Measurements from ENCODE around the gene KCNK10.

The KCNK10 gene

GRCh38 chr14:88255798-88256197 is 67.3 kb downstream of the KCNK10 start:
- DNase-seq (ENCODE audit: low read depth) = no peak
- no peak overlapping the region for H3K4me3 ChIP-seq (ENCODE audit: control insufficient read depth, low read depth, low read length)
- no peak for TF ChIP-seq CTCF (IDR thresholded peaks at IDR 0.05; ENCODE audit: control insufficient read depth, insufficient read depth, low read depth, low read length, missing control alignments)

GRCh38 chr14:88255196-88255595 is 67.9 kb downstream of the KCNK10 start:
- TF ChIP-seq CTCF (IDR thresholded peaks at IDR 0.05; ENCODE audit: control insufficient read depth, insufficient read depth, low read depth, low read length, missing control alignments) = no peak
- H3K4me3 ChIP-seq (ENCODE audit: control insufficient read depth, low read depth, low read length) = no peak overlapping the region

DNA sequence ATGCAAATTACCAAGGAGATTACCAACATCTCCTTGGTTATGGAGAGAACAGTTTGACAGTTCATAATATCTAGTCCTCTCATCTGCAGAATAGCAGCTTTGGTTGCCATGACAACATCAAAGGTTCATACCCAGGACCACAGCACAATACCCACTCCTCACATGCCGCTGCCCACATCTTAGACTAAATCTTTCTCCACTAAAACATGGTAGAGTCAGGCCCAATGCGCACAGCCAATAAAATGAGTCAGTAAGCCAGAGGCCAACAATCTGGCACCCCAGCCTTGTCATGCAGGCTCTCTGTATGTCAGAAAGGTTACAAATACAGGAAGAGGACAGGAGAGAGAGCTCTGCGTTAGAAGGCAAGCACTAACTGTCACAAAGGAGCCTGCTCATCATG is 70.6 kb downstream of the KCNK10 start:
- no peak overlapping the region for H3K4me3 ChIP-seq (ENCODE audit: control insufficient read depth, low read depth, low read length)
- TF ChIP-seq CTCF (IDR thresholded peaks at IDR 0.05; ENCODE audit: control insufficient read depth, insufficient read depth, low read depth, low read length, missing control alignments) = no peak
- DNase-seq (ENCODE audit: low read depth) = no peak

More at GRCh38 chr14:88255196-88255595, 67.9 kb downstream of the KCNK10 start:
- no peak for DNase-seq (ENCODE audit: low read depth)

DNA sequence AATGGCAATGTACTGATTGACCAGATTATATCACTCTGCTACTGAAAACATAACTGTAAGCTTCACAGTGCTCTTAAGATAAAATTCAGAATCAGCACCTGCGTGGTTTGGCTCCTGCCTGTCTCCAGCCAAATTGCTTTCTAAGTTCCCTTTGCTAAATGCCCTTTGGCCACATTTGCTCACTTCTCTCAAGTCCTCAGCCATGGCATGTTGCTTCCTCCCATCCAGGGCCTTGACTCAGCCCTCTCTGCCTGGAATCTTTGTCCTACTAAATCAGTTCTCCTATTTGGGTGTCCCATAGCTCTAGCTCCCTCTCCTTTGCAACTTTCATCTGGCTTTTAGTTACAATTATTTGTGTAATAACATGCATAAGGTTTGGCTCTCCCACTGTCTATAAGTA is 71.4 kb downstream of the KCNK10 start:
- no peak overlapping the region for H3K4me3 ChIP-seq (ENCODE audit: control insufficient read depth, low read depth, low read length)
- DNase-seq (ENCODE audit: low read depth) = no peak
- no peak for TF ChIP-seq CTCF (IDR thresholded peaks at IDR 0.05; ENCODE audit: control insufficient read depth, insufficient read depth, low read depth, low read length, missing control alignments)

DNA sequence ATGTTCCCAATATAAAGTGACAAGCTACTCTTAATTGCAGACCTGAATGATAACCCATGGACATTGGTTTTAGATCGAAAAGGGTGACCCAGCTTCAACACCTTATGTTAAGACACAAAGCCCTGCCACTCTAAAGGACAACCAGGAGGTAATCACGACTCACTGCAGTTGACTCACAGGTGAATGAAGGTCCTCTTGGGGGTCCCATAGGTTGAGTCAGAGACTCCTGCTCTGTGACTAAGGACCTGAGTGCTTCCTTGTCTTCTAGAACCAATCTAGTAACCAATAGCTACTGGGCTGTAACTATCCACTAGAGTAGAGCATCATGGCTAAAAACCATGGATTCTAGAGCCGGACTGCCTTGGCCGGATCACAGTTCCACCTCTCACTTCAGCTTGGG is 73.8 kb downstream of the KCNK10 start:
- no peak overlapping the region for H3K4me3 ChIP-seq (ENCODE audit: control insufficient read depth, low read depth, low read length)
- no peak for DNase-seq (ENCODE audit: low read depth)
- no peak for TF ChIP-seq CTCF (IDR thresholded peaks at IDR 0.05; ENCODE audit: control insufficient read depth, insufficient read depth, low read depth, low read length, missing control alignments)

- TF ChIP-seq CTCF (IDR thresholded peaks at IDR 0.05; ENCODE audit: control insufficient read depth, insufficient read depth, low read depth, low read length, missing control alignments) = no peak
- H3K4me3 ChIP-seq (ENCODE audit: control insufficient read depth, low read depth, low read length) = no peak overlapping the region
- no peak for DNase-seq (ENCODE audit: low read depth)
These were observed 74.5 kb downstream of the KCNK10 start for GRCh38 chr14:88248606-88249005.

GRCh38 chr14:88247228-88247627 is 75.8 kb downstream of the KCNK10 start:
- no peak for TF ChIP-seq CTCF (IDR thresholded peaks at IDR 0.05; ENCODE audit: control insufficient read depth, insufficient read depth, low read depth, low read length, missing control alignments)
- no peak overlapping the region for H3K4me3 ChIP-seq (ENCODE audit: control insufficient read depth, low read depth, low read length)
- no peak for DNase-seq (ENCODE audit: low read depth)

Measured in AG09309 (cell line).